ENCODE data around the gene LPCAT1.
"Not testable (repeated sequence)": the region's sequence is repeated elsewhere in the genome, so short reads cannot be mapped to it uniquely, and the experiment has no call there.

LPCAT1 gene

DNA sequence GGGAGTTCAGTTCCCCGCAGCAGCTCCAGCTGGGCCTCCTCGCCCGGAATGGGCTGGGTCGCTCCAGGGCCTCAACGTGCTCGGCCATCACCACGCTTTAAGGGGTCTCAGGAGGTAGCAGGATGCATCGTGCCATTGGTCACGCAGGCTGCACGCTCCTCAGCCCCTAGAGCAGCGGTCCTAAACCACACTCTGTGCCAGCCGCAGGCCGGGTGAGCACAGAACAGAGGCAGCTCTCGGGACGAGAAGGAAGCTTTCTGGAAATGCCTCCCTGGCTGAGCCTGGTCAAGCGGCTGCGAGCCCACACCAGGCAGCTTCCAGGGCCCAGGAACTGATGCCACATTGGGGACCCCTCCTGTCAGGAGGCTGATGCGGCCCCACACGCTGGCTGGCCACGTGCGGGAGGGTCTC, 39.3 kb upstream of the LPCAT1 start:
- no peak for TF ChIP-seq TAF1 (IDR thresholded peaks at IDR 0.05; ENCODE audit: borderline replicate concordance, low read depth, low read length)
- TF ChIP-seq POLR2A (IDR thresholded peaks at IDR 0.05; ENCODE audit: low read depth, low read length): no peak
- TF ChIP-seq POLR2AphosphoS5 (IDR thresholded peaks at IDR 0.05; ENCODE audit: low read depth, low read length): no peak
- DNase-seq (ENCODE audit: insufficient read length): no peak
- no peak for FAIRE-seq

DNA sequence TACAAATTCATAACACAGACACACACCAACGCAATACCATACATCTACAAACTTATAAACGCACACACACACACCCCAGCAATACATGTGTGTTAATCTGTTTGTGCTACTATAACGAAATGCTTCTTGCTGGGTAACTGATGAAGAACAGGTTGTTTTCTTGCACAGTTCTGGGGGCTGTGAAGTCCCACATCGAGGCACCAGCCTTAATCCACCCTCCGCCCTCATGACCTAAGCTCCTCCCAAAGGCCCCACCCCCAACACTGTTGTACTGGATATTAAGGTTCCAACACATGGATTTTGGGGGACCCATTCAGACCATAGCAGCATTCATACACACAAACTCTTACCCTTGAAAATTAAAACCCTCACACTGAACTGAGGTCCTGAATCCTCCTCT, 38.8 kb upstream of the LPCAT1 start:
- FAIRE-seq (no peak), DNase-seq (ENCODE audit: insufficient read length) (no peak)
- TF ChIP-seq POLR2A (IDR thresholded peaks at IDR 0.05; ENCODE audit: low read depth, low read length) (no peak), POLR2AphosphoS5 (IDR thresholded peaks at IDR 0.05; ENCODE audit: low read depth, low read length) (no peak), TAF1 (IDR thresholded peaks at IDR 0.05; ENCODE audit: borderline replicate concordance, low read depth, low read length) (no peak)

DNA sequence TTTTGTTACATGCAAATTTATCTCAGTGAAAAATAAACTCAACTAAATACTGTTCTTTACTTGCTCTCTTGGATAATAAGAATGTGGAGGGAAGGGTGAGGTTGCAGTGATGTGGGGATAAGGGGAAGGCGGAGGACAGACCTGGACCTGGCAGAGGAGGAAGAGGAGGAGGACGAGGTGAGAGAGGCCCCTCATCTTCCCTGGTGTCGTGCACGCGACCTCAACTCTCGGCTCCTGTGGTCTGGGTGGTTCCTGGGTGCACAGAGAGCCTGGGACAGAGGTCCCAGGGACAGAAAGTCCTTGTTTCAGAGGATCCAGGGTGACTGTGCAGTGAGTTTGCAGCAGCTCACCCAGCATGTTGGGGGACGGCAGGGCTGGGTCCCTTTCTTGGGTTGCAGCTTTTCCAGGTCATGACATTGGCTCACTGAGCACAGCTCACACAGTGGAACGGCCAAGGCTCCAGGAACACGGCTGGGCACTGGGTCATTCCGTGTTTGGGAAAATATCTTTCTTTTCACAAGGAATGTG, 37.7 kb upstream of the LPCAT1 start:
- DNase-seq (ENCODE audit: insufficient read length): no peak
- no peak for FAIRE-seq
- no peak for TF ChIP-seq POLR2AphosphoS5 (IDR thresholded peaks at IDR 0.05; ENCODE audit: low read depth, low read length)
- TF ChIP-seq POLR2A (IDR thresholded peaks at IDR 0.05; ENCODE audit: low read depth, low read length): no peak
- TF ChIP-seq TAF1 (IDR thresholded peaks at IDR 0.05; ENCODE audit: borderline replicate concordance, low read depth, low read length): no peak

GRCh38 chr5:1560499-1560898, 36.7 kb upstream of the LPCAT1 start:
- not testable (repeated sequence) for DNase-seq (ENCODE audit: insufficient read length); FAIRE-seq

GRCh38 chr5:1558944-1559343, 35.2 kb upstream of the LPCAT1 start:
- TF ChIP-seq POLR2A (IDR thresholded peaks at IDR 0.05; ENCODE audit: low read depth, low read length): no peak
- TF ChIP-seq POLR2AphosphoS5 (IDR thresholded peaks at IDR 0.05; ENCODE audit: low read depth, low read length): no peak
- no peak for TF ChIP-seq TAF1 (IDR thresholded peaks at IDR 0.05; ENCODE audit: borderline replicate concordance, low read depth, low read length)
- DNase-seq (ENCODE audit: insufficient read length) (no peak), FAIRE-seq (no peak)

DNA sequence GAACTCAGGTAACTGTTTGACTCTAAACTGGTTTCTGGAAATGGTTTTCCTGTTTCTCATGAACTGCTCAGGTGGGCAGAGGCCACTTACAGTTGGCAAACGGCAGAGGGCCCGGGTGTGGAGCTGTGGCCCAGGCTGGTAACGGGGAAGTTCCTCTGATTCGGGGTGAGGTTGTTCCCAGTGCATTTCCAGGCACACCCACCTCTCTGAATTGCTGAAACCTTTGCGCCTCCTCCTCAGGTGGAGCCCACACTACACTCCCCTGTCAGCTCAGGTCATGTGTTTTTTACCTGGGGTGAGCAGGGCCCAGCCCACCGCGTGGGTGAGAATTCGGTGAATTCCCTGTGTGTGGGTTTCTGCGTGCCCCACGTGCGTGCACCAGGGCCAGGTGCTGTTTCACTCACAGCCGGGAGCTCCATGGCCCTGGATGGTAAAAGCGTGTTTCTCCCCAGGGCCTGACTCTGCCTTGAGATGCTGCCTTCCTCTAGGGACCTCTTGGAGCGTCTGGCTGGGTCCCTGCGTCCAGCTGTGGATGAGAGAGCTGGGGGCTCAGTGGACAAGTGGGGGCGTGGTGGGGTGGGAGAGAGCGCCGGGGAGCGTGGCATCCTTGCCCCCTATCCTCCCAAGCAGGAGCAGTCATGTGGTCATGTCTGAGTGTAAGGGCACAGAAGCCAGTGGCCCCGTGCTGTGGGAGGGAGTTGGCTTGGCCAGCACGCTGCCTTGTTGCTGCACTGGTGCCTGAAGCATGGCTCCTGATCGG, 33.5 kb upstream of the LPCAT1 start:
- no peak for DNase-seq (ENCODE audit: insufficient read length)
- no peak for FAIRE-seq
- TF ChIP-seq TAF1 (IDR thresholded peaks at IDR 0.05; ENCODE audit: borderline replicate concordance, low read depth, low read length) (no peak), POLR2A (IDR thresholded peaks at IDR 0.05; ENCODE audit: low read depth, low read length) (no peak), POLR2AphosphoS5 (IDR thresholded peaks at IDR 0.05; ENCODE audit: low read depth, low read length) (no peak)

- no peak for TF ChIP-seq POLR2AphosphoS5 (IDR thresholded peaks at IDR 0.05; ENCODE audit: low read depth, low read length)
- no peak for TF ChIP-seq TAF1 (IDR thresholded peaks at IDR 0.05; ENCODE audit: borderline replicate concordance, low read depth, low read length)
- TF ChIP-seq POLR2A (IDR thresholded peaks at IDR 0.05; ENCODE audit: low read depth, low read length): no peak
- no peak for DNase-seq (ENCODE audit: insufficient read length)
- no peak for FAIRE-seq
Measured at GRCh38 chr5:1555808-1556731, 32.3 kb upstream of the LPCAT1 start.

- DNase-seq (ENCODE audit: insufficient read length) (no peak), FAIRE-seq (no peak)
- no peak for TF ChIP-seq POLR2AphosphoS5 (IDR thresholded peaks at IDR 0.05; ENCODE audit: low read depth, low read length)
Measured at GRCh38 chr5:1555011-1555807, 31.4 kb upstream of the LPCAT1 start.

DNA sequence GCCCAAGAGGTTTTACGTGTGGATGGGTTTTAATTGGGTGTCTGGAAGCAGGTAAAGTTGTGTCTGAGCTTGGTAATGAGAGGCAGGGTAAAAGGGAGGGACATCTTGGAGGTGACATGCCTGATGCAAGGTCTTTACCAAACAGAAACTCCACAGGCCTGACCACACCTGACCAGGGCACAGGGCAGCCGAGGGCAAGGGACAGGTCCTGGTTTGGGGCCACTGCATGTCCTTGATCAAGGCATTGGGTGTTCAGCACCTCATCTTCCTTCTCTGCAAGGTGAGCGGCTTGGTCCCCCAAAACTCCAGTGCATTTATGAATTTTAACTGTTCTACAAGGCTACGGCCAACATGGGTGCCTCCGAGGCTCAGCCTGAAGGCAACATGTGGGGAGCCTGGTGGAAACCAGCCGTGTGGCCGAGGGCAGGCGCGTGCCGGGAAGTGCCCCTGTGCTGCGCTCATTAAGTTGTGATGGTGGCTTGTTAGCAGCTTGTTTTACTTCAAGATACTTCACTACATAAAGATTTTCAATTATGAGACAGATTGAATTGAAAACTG, 30.7 kb upstream of the LPCAT1 start:
- FAIRE-seq (no peak), DNase-seq (ENCODE audit: insufficient read length) (no peak)
- no peak for TF ChIP-seq POLR2AphosphoS5 (IDR thresholded peaks at IDR 0.05; ENCODE audit: low read depth, low read length)
- no peak for TF ChIP-seq POLR2A (IDR thresholded peaks at IDR 0.05; ENCODE audit: low read depth, low read length)
- no peak for TF ChIP-seq TAF1 (IDR thresholded peaks at IDR 0.05; ENCODE audit: borderline replicate concordance, low read depth, low read length)

GRCh38 chr5:1553539-1554409, 30.0 kb upstream of the LPCAT1 start:
- TF ChIP-seq POLR2A (IDR thresholded peaks at IDR 0.05; ENCODE audit: low read depth, low read length) (no peak), TAF1 (IDR thresholded peaks at IDR 0.05; ENCODE audit: borderline replicate concordance, low read depth, low read length) (no peak), POLR2AphosphoS5 (IDR thresholded peaks at IDR 0.05; ENCODE audit: low read depth, low read length) (no peak)
- FAIRE-seq: no peak
- no peak for DNase-seq (ENCODE audit: insufficient read length)
